Stimulated activated CD4-positive, alpha-beta T cell treated with anti-CD3 and anti-CD28 coated beads, Interleukin-15, amount 100 ng/mL, for 48 hours (primary cell): ENCODE measurements around the gene CCDC12.

Experiments
- DNase-seq, 2 donors: peaks; one replicate each; pipeline ENCODE4 v3.0.0-alpha.2; 2020; ENCODE audit warnings: low read depth in 2 of 2

The CCDC12 gene

DNA sequence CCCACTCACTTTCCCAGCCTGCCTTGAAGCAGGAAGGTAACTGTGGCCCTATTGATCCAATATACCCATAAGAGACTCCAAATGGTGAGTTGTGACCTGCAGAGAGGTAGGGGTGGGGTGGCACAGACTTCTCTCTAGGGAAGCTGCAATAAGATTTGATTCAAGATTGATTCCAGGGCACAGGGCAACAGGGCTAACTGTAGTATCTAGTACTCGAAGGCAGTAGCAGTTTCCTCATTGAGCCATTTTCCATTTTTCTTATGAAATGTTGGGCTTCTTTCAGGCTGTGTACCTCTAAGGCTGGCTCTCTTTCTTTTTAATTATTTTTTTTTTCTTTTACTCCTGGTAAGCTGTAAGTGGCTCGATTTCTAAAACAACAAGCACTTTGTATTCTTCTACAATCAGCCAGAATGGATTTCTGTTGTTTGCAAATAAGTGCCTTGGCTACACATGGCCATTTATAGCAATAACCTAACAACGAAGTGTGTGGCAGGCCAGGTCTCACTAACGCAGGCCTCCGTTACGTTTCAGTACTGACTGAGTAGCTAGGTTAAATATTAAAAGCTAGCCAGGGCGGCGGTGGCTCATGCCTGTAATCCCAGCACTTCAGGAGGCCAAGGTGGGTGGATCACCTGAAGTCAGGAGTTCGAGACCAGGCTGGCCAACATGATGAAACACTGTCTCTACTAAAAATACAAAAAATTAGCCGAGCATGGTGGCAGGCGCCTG lies 19.3 kb downstream of the CCDC12 start:
- DNase-seq, result no peak

- no peak for DNase-seq
These were observed 20.7 kb downstream of the CCDC12 start for GRCh38 chr3:46955801-46956259.

- no peak for DNase-seq
These were observed 21.4 kb downstream of the CCDC12 start for GRCh38 chr3:46955157-46955556.

- no peak for DNase-seq
These were observed 22.4 kb downstream of the CCDC12 start for GRCh38 chr3:46954178-46954577.

GRCh38 chr3:46953234-46954010 lies 23.1 kb downstream of the CCDC12 start:
- DNase-seq, result no peak

GRCh38 chr3:46952813-46953212 lies 23.7 kb downstream of the CCDC12 start:
- DNase-seq, result no peak

DNA sequence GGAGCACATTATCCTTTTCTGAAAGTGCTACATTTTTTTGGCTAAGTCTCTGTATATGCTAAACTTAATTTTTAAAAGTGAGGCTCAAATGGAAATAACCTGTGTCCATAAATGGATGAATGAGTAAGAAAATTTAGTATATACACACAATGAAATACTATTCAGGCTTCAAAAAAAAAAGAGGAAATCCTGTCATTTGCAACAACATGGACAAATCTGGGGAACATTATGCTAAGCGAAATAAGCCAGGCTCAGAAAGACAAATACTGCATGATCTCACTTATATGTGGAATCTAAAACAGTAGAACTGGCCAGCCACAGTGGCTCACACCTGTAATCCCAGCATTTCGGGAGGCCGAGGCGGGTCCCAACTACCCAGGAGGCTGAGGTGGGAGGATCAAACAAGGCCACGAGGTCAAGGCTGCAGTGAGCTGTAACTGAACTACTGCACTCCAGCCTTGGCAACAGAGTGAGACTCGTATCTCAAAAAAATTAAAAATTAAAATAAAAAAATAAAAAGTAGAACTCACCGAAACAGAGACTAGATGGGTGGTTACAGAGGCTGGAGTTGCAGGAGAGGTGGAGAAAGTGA lies 25.8 kb downstream of the CCDC12 start:
- DNase-seq, result no peak

DNA sequence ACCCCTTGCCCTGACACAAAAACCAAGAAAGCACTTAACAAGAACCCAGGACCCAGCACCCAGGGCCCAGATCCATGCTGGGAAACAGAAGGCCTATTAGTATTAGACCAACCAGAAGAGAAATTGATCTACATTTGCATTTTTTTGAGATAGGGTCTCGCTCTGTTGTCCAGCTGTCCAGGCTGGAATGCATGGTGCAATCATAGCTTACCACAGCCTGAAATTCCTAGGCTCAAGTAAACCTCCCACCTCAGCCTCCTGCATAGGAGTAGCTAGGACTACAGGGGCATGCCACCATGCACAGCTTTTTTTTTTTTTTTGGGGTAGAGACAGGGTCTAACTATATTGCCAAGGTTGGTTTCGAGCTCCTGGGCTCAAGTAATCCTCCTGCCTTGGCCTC lies 26.4 kb downstream of the CCDC12 start:
- DNase-seq, result no peak

DNA sequence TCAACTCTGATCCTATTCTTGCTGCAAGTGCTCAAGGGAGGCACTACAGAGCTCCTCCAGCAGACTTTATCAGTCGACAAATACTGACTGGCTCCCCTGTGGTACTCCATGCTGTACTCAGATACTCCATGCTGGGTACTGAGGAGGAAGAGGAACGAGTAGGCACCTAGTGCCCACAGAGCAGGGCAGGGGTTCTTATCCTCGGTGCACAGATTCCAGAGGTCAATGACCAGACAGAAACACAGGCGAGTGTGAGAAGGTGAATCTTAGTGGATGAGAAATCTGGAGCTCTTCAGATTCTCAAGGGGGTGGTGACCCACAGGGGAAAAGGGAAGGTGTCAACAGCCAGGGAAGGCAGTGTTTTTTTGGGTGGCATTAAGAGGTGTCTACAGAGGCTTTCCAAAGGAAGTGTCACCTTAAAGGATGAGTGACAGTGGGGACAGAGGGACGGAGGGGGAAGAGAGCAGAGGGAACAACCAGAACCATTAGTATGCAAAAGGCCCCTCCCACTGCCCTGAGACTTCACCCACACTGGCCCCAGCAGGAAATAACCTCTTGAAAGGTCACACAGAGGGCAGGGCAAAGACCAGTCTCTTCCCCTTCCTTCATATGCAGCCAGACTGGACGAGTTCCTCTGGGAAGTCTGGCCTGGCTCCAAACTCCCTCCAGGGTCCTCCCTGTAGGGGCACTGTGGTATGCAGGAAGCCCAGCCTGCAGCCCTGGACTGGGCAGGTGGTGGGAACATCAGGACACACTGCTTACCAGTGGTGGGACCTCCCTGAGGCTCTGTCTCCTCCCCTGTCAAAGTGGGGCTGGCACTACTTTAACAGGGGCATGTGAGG lies 27.5 kb downstream of the CCDC12 start:
- no peak for DNase-seq

DNA sequence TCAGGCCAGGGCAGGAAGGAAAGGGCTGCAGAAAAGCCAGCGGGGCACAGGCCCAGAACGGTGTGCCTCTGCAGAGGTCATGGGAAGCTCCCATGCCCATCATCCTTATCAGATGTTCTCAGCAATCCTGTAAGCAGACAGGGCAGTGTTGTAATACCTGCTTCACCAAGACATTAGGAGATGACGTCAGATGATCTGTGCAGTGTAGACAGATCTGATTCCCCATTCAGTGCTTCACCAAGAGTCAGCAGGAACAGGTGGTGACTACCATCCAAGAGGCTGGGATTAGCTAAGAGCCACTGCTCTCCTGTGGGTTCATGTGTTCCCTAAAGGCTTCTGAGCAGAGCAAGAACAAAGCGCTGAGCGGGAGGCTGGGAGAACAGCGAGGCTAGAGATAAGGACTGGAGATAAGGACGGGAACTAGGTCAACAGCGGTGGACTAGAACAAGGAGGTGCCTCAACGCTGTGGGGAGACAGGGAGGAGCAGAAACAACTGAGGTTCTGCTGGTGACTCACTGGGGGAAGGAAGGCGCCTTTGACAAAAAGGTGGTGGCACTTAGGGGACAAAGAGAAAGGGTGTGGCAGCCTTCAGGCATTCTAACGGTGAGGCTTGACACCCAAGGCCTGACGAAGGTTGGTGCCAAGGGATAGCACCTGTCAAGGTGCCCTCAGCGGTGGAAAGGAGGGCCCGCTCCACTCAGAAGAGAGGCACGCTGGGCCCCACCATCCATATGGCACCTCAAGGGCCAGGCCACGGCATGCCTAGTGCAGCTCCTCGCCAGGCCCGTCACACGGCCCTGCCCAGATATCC lies 28.4 kb downstream of the CCDC12 start:
- peak; percentile 40 to 52 for DNase-seq

GRCh38 chr3:46947546-46947901 lies 29.0 kb downstream of the CCDC12 start:
- no peak for DNase-seq

DNA sequence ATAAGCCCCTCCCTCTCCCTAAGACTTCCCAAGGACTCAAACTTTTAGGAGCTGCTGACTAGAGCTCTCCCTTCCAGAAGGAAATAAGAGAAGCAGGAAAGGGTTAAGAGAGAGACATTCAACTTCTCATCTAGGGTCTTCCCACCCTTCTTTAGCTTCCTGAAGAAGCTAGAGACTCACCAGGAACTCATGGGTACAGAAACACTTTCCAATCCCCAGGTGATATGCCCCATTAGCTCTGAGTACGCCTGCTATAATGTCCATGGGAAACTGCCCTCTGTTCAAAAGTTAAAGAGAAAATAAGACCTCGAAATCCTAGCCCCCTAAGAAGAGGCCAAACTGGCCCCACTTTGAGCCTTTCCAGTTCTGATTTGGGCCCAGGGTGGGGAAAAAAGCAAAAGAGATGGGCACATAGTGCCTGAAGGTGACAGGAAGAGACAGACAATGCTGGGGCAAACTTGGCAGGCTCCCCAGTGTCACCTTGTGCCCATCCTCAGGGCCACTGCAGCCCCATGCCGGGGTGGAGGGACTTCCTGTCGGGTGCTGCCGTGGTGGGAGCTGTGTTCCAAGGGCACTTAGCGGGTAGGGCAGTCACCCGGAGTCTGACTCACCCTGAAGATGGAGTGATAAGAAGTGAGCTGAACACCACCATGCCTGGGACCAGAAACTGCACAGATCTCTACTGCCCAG lies 29.5 kb downstream of the CCDC12 start:
- DNase-seq, result peak; percentile 47 to 61

DNA sequence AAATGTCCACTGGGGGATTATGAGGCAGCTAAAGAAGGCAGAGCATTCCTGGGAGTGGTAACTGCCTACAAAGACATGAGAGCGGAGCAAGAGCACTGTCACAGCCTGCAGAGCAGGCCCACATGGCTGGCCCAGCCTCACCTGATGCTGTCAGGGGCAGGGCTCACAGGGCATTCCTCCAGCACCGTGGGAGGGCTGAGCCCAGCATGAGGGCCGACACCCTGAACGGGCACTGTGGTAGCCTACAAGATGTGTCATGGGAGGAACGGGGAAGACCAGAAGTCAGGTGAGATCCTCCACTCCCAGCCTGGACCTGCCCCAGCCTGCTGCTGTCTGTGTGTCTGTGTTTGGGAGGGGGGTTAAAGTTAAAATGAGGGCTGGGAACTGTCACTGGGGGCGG lies 30.1 kb downstream of the CCDC12 start:
- no peak for DNase-seq

DNA sequence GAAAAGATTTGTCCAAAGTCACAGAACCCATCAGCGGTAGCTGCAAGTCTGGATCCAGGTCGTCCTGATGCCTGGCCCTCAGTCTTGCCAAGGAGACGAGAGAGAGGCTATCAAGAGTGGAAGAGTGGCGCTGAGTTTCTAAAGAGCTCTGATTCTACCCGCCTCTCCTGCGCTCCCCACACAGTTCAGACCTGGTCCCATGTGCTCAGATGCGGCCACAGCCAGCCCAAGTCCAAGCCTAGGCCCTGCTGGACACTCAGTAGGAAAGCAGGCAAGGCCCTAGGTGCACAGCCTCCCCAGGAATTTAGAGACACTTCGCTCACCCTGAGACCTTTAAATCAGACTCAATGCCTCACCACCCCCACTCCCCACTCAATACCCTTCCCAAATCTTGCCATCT lies 32.4 kb downstream of the CCDC12 start:
- no peak for DNase-seq

GRCh38 chr3:46943237-46944187 lies 33.0 kb downstream of the CCDC12 start:
- no peak for DNase-seq

- no peak for DNase-seq
These were observed 33.9 kb downstream of the CCDC12 start for GRCh38 chr3:46942481-46943236.

- DNase-seq, result no peak
These were observed 34.5 kb downstream of the CCDC12 start for GRCh38 chr3:46942076-46942475.

DNA sequence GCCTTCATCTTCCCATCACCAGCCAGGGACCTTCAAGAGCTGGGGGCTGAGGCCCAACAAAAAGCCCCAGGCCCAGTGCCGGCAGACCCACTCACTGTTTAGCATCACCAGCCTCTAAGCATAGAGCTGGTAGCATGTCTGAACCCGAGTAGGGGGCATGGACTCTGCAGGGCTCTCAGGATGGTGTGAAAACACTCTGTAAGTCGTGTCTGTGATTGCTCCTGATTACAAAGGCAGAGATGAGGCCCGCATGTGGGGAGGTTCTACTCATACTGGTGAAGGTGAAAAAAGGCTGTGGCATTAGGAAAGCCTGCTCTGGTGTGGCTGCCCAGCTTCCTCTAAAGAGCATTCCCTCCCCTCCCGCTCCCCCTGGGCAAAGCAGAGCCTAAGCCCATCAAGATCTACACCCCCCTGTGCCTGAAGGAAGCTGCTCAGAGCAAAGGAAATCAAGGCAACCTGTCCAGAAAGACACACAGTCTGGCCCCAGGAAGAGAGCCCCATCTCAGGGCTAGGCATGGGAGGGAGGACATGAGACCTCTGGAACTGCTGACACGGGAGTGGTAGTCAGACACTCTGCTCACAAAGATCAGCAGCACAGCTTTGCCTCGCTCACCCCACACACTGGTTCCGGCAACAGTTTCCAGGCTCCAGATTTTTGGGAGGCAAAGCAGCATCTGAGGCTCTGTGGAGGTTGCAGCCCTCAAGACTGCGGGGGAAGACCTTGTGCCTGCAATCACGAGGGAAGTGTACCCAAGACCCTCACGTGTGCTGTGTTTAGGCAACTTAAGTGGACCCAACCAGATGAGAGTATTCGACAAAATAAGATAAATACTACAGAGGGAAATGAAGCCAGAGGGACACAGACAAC lies 36.7 kb downstream of the CCDC12 start:
- DNase-seq, result no peak
